Erythroblast (primary cell): ENCODE measurements around the gene AGK.
"Not testable (repeated sequence)": the region's sequence is repeated elsewhere in the genome, so short reads cannot be mapped to it uniquely, and the experiment has no call there.

ENCODE experiments used
- DNase-seq, 2 experiments: peaks; one replicate each; lab custom pipeline; 2025; lab: John Stamatoyannopoulos, UW
- GATA1 ChIP-seq: IDR thresholded peaks from 2 replicates; pipeline ENCODE4 v1.6.1; 2011; ENCODE audit warnings: low read depth, mild to moderate bottlenecking, control low read depth, low read length, moderate library complexity
- POLR2A ChIP-seq: IDR thresholded peaks from 2 replicates; pipeline ENCODE4 v1.6.1; 2011; ENCODE audit warnings: mild to moderate bottlenecking, low read length

Gene AGK

DNA sequence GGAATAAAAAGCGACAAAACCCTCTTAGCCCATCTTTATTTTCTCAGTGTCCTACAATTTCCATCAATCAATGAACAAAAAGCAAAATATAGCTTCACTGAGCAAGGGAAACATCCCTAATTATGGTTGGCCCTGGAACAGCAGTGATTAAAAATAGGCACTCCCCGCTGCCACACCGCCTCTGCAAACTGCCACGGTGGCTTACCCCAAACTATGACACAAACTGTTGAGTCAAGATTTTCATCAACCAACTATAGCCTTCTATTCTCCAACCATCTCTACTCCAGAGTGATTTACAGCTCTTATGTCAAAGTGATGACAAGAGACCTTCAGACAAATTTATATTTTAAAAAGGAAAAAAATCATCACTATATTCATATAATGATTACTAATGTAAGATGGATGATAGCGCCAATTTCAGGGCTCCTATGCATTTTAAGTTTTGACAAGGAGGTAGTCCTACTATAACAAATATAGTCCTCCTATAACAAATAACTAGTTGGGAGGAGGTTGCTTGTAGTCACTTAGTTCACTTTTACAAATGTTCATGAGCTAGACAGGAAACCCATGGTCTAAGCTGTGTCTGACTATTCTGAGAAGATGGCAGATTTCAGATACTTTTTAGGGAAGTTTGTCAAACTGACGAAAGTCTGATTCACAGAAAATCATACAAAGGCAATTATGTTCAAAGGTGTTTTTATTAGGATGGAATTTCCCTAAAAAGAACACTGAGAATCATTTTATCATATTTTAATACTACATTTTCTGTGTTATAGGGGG, 124.4 kb downstream of the AGK start:
- DNase-seq = no peak
- no peak for TF ChIP-seq POLR2A
- TF ChIP-seq GATA1 = no peak

DNA sequence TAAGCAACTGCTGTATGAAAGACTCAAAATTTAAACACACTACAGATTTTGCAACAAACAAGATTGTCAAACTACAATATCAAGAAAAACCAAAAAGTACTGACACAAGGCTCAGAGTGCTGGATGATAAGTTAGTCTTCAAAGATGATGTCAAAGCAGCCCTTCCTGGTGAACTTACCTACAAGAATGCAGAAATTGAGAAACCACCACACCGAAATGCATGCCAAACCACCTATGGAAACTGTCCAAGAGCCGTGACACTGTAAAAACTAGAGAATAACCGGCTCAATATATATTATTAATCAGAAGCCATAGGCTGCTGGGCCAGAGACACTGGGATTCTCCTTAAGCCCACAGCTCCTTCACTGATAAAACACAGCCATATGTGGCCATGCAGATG, 125.4 kb downstream of the AGK start:
- no peak for DNase-seq
- TF ChIP-seq GATA1 (no peak), POLR2A (no peak)

DNA sequence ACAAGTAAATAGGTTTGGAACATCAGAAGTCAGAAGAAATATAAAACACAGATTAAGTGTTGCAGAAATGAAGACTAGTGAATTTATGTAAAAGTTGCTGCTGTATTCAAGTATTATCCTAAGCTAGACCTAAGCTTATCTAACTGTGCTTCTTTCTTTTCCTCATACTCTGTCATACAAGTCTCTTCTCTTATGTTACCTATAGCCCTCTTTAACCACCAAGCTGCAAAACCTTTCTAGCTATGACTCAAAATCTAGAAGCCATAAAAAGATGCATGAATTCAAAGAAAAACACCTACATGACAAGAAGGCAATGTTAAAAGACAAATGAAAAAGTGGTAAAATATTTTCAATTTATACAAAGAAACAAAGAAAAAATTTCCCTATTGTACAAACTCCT, 127.8 kb downstream of the AGK start:
- no peak for TF ChIP-seq POLR2A

DNA sequence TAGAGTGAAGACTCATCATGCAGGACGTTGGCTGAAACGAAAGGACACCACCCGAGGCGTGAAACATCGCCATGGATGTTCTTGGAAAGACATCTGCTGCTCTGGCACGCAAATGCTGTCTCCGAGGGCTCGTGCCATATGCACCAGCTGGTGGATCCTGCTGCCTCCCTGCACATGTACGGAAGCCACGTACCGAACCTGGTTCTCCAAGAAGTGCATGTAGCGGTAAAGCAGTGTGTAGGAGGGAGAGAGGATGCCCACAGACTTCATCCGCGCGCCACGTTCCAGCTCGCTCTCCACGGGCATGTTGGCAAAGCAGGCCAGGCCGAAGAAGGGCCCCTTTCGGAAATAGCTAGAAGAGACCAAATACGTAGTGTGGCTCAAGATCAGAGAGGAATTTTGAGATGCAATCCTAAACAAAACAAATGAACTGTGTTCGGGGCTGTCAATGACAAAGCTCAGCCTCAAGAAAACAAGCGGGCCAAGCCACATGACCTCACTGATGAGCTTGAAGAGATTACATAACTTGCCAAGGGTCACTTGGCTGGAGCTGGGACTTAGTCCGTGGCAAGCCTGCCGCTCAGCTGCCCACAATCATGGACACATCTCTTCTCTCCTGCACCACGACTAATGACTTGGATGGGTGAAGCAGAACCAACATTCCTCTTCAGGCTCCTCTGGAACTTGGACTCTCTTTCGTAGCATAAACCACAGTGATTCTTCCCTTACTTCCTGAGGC, 134.2 kb downstream of the AGK start:
- no peak for DNase-seq
- TF ChIP-seq GATA1 (no peak), POLR2A (no peak)

More for the DNA sequence above, 127.8 kb downstream of the AGK start:
- DNase-seq = no peak

DNA sequence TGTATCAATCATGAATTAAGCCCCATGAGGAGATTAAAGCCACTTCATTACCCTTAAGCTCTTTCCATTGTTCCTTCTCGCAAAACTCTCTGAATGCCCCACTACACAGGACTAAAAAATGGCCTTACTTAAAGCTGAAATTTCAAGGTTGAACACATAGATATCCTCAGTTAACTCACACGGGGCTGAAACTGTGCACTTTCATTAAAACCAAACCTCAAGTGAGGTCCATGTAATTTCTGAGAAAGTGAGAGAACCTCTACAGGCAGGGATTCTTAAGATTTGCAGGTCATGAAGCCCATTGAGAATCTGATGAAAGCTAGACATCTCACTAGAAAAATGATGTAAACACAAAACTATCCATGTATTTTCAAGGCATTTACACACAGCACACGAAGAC, 134.9 kb downstream of the AGK start:
- TF ChIP-seq GATA1 = no peak
- TF ChIP-seq POLR2A = no peak
- DNase-seq = no peak

DNA sequence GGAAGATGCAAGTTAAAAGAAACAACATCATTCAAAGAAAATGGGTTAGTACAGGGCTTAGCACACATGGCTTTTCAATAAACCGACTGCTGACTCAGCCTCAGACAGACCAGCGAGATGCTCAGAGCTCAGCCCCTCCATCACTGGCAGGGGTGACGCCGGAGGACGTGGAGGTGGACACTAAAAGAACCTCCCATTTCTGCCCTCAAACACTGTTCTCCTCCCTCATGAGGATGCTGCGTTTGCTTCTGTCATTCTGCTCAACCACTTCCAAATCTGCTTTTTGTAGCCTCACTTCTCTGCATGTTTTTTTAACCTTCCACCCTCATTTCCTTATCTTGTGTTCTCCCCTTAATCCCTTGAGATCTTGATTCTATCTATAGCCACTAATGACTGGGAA, 135.5 kb downstream of the AGK start:
- TF ChIP-seq GATA1 (no peak), POLR2A (no peak)
- DNase-seq = no peak

DNA sequence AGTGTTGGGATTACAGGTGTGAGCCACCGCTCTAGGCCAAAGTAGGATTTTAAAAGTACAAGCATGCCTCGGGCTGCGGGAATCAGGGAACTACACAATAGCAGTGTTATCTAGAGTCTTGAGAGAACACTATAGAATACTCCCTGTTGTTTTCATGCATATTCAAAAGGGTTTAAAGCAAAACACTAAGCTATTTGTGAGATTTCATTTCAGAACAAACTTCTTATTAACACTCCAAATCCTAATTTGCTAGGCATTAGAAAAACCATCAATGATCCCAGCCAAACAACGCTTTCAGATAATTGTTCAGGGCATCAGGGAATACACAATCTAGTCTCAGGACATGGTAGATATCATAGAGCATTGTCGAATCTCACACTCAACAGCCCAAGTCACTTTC, 136.8 kb downstream of the AGK start:
- no peak for DNase-seq
- TF ChIP-seq GATA1 (no peak), POLR2A (no peak)

DNA sequence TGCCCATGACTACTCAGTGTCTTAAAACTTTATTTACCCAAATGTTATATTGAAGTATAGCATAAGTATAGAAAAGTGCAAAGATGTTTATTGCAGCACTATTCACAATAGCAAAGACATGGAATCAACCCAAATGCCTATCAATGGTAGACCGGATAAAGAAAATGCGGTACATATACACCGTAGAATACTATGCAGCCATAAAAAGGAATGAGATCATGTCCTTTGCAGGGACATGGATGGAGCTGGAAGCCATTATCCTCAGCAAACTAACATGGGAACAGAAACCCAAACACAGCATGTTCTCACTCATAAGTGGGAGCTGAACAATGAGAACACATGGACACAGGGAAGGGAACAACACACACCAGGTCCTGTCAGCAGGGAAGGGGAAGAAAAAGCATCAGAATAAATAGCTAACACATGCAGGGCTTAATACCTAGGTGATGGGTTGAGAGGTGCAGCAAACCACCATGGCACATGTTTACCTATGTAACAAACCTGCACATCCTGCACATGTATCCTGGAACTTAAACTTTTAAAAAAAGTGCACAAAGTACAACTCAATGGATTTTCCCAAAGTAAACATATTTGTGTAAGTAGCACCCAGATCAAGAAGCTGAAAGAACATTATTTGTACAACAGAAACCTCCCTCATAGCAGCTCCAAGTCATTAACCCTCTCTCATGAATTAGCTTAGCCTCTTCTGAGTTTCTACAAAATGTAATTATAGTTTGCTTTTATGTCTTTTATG, 138.0 kb downstream of the AGK start:
- DNase-seq = not testable (repeated sequence)

DNA sequence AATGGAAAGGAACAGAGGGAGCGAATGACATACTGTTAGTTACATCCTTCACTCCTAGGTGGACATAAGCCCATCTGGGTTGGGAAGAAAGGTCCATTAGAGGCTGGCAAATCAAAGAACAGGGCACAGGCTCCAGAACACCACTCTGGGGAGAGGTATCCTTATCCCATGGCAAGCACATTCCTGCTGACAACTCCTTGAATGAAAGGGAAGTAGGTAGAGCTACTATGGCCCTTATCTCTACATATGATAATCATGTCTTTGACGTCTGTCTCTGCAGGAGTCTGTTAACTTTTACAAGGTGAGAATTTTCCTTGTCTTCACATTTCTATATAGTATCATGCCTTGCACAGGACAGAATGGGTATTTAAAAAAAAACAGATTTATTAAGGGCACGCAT, 140.3 kb downstream of the AGK start:
- no peak for TF ChIP-seq POLR2A
- no peak for TF ChIP-seq GATA1
- no peak for DNase-seq

DNA sequence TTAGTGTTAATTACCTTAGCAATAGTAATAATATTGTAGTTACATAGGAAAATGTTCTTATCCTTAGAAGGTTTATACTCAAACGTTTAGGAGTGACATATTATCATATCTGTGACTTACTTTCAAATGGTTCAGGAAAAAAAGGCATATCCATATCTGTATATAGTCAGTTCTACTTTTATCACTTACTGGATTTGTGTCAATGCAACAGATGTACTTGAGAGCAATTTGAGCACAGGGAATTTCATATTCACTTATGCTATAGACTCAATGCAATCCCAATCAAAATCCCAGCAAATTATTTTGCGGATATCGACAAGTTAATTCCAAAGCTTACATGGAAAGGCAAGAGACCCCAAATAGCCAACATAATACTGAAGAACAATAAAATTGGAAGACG, 140.8 kb downstream of the AGK start:
- DNase-seq = no peak
- TF ChIP-seq GATA1 = no peak
- no peak for TF ChIP-seq POLR2A

DNA sequence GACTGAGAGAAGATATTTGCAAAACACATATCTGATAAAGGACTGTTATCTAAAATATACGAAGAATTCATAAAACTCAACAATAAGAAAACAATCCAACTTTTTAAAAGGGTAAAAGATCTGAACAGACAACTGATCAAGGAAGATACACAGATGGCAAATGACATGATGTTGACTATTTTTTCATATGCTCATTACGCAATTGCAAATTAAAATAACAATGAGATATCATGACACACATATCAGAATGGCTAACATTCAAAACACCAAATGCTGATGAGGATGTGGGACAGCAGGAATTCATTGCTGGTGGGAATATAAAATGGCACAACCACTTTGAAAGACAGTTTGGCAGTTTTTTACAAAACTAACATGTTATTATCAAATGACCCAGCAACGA, 141.9 kb downstream of the AGK start:
- no peak for DNase-seq
- no peak for TF ChIP-seq GATA1
- TF ChIP-seq POLR2A = no peak

DNA sequence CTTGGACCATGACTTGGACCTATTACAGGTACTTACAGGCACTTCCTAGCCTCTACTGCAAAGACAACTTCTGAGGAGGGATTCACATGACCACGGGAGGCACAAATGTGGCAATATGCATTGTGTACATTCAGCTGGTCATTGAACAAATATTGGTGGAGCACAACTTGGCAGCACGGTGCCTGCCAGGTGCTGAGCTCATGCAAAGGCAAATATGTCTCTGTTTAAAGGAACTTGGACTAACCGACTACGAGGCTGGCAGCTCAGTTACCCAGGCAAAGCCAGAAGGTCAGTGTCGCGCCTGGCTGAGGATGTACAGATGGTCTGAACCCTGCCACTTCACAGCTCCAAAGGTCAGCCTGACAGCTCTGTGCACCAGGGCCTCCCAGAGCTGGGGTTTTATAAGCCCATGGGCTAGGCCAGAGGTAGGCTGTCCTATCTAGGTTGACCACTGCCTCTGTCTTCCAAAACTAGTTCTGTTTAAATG, 144.6 kb downstream of the AGK start:
- DNase-seq = no peak
- TF ChIP-seq POLR2A (no peak), GATA1 (no peak)

DNA sequence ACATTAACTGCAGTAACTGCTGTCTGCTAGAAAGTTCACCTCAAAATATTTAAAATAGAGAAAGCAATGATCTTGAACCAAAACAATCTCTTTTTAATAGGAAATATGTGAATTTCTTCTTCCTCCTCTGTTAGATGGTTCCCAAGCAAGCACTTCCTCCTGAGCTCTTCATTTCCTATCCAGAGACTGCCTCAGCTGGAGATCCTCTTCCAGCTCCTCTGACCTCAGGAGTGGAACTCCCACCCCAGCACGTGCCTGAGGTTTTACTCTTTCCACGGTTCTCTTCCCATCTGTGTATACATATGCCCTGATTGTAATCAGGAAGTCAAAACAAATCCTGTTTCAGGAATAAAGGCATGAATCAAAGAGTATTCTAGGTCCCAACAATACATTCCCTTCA, 145.1 kb downstream of the AGK start:
- no peak for TF ChIP-seq GATA1
- no peak for TF ChIP-seq POLR2A

DNA sequence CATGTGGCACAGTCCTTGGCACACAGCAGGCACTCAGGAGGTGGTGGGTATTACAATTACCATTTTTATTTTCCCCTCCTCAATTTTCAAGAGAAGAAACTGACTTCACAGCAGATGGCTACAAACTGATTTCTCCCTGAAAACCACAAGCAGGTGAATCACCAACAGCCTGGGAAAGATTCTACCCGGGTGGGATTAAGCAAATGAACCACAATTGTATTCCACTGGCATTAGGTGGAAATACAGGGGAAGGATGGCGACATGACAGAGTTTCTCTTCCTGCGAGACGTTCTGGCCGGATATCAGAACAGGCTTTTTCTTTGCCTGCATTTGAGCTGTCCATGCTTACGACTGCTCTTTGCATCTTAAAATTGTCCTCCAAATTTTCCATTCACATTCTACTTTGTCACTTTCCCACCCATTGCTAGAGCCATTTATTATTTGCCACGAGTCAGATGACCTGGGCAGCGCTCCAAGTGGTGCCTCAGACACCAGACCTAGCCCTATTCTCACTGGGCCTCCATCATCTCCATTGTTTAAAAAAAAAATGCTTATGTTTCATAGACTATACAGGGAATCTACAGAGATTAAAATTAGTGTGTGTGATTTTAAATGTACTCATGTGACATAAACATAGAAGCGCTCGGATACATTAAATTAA, 146.1 kb downstream of the AGK start:
- peak in 1 of 2 experiments; percentile 24 for DNase-seq
- TF ChIP-seq GATA1 (no peak), POLR2A (no peak)

More for the DNA sequence above, 145.1 kb downstream of the AGK start:
- DNase-seq = no peak
